ENCODE measurements around the gene GPATCH1.
A peak's percentile ranks its signal among the peaks of the same experiment; 100 is the strongest.

GPATCH1 gene

DNA sequence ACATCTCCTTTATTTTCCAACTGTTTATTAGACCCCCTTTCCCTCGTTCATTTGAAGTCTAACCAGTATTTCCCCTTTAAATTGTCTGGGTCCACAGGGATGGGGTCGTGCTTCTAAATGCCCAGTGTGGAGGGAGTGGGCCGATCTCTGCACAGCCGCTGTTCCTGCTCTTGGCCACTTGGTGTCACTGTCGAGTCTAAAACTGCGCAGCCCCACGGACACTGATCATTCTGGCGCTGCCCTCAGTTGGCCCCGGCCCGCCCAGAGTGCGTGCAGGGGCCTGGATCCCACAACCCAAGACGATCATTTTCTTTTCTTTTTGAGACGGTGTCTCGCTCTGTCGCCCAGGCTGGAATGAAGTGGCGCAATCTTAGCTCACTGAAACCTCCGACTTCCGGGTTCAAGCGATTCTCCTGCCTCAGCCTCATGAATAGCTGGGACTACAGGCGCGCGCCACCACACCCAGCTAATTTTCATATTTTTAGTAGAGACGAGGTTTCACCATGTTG lies 63.0 kb downstream of the GPATCH1 start (continued):
- TF ChIP-seq, protein P1, sequence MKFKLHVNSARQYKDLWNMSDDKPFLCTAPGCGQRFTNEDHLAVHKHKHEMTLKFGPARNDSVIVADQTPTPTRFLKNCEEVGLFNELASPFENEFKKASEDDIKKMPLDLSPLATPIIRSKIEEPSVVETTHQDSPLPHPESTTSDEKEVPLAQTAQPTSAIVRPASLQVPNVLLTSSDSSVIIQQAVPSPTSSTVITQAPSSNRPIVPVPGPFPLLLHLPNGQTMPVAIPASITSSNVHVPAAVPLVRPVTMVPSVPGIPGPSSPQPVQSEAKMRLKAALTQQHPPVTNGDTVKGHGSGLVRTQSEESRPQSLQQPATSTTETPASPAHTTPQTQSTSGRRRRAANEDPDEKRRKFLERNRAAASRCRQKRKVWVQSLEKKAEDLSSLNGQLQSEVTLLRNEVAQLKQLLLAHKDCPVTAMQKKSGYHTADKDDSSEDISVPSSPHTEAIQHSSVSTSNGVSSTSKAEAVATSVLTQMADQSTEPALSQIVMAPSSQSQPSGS (tag by site-specific recombination; IDR thresholded peaks at IDR 0.05; ENCODE audit: low read depth), result no peak
- TF ChIP-seq ZIC2 (tag by site-specific recombination; IDR thresholded peaks at IDR 0.05), result 0 out of 2 replicates have a peak, but pooled peaks have one; percentile 11
- TF ChIP-seq PBX3 (CRISPR knock-in tag; IDR thresholded peaks at IDR 0.05), result no peak
- no peak for TF ChIP-seq ZBTB1 (tag by site-specific recombination; IDR thresholded peaks at IDR 0.05)
- no peak for TF ChIP-seq ZNF19 (tag by site-specific recombination; IDR thresholded peaks at IDR 0.05; ENCODE audit: low read depth)
- no peak for TF ChIP-seq ZBTB49 (tag by site-specific recombination; IDR thresholded peaks at IDR 0.05; ENCODE audit: low read depth)
- no peak for TF ChIP-seq ZNF398 (tag by site-specific recombination; IDR thresholded peaks at IDR 0.05)
- peak; percentile 100 for TF ChIP-seq ZNF341 (tag by site-specific recombination; IDR thresholded peaks at IDR 0.05; ENCODE audit: low read depth)
- TF ChIP-seq, protein P2, sequence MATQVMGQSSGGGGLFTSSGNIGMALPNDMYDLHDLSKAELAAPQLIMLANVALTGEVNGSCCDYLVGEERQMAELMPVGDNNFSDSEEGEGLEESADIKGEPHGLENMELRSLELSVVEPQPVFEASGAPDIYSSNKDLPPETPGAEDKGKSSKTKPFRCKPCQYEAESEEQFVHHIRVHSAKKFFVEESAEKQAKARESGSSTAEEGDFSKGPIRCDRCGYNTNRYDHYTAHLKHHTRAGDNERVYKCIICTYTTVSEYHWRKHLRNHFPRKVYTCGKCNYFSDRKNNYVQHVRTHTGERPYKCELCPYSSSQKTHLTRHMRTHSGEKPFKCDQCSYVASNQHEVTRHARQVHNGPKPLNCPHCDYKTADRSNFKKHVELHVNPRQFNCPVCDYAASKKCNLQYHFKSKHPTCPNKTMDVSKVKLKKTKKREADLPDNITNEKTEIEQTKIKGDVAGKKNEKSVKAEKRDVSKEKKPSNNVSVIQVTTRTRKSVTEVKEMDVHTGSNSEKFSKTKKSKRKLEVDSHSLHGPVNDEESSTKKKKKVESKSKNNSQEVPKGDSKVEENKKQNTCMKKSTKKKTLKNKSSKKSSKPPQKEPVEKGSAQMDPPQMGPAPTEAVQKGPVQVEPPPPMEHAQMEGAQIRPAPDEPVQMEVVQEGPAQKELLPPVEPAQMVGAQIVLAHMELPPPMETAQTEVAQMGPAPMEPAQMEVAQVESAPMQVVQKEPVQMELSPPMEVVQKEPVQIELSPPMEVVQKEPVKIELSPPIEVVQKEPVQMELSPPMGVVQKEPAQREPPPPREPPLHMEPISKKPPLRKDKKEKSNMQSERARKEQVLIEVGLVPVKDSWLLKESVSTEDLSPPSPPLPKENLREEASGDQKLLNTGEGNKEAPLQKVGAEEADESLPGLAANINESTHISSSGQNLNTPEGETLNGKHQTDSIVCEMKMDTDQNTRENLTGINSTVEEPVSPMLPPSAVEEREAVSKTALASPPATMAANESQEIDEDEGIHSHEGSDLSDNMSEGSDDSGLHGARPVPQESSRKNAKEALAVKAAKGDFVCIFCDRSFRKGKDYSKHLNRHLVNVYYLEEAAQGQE (tag by site-specific recombination; IDR thresholded peaks at IDR 0.05), result no peak
- TF ChIP-seq ZFHX2 (tag by site-specific recombination; conservative IDR thresholded peaks at IDR 0.05), result peak; percentile 59
- peak; percentile 67 for TF ChIP-seq ZBTB17 (tag by site-specific recombination; IDR thresholded peaks at IDR 0.05)
- no peak for TF ChIP-seq ZNF394 (tag by site-specific recombination; IDR thresholded peaks at IDR 0.05; ENCODE audit: borderline replicate concordance)
- TF ChIP-seq KLF9 (tag by site-specific recombination; IDR thresholded peaks at IDR 0.05; ENCODE audit: low read depth), result no peak
- no peak for TF ChIP-seq ZNF202 (tag by site-specific recombination; IDR thresholded peaks at IDR 0.05; ENCODE audit: borderline replicate concordance)
- no peak for TF ChIP-seq ZNF596 (tag by site-specific recombination; IDR thresholded peaks at IDR 0.05)
- no peak for TF ChIP-seq ZNF544 (tag by site-specific recombination; IDR thresholded peaks at IDR 0.05)
- TF ChIP-seq ZNF571 (tag by site-specific recombination; IDR thresholded peaks at IDR 0.05), result no peak
- TF ChIP-seq ZNF549 (tag by site-specific recombination; IDR thresholded peaks at IDR 0.05), result no peak
- TF ChIP-seq KLF8 (tag by site-specific recombination; IDR thresholded peaks at IDR 0.05), result peak; percentile 34; the same call in 1 of the 2 replicates
- TF ChIP-seq SP7 (tag by site-specific recombination; IDR thresholded peaks at IDR 0.05), result peak; percentile 57
- TF ChIP-seq WT1 (tag by site-specific recombination; IDR thresholded peaks at IDR 0.05), result no peak
- peak; percentile 56; the same call in 1 of the 2 replicates for TF ChIP-seq ZNF324 (tag by site-specific recombination; IDR thresholded peaks at IDR 0.05)
- no peak for TF ChIP-seq ZNF223 (tag by site-specific recombination; IDR thresholded peaks at IDR 0.05)
- TF ChIP-seq ZBTB8A (tag by site-specific recombination; IDR thresholded peaks at IDR 0.05), result no peak
- TF ChIP-seq ZNF843 (tag by site-specific recombination; IDR thresholded peaks at IDR 0.05), result no peak
- TF ChIP-seq ZNF391 (tag by site-specific recombination; IDR thresholded peaks at IDR 0.05; ENCODE audit: borderline replicate concordance, low read depth), result peak; percentile 60; the same call in 1 of the 2 replicates
- no peak for TF ChIP-seq ZNF529 (tag by site-specific recombination; IDR thresholded peaks at IDR 0.05; ENCODE audit: insufficient replicate concordance)
- TF ChIP-seq ZNF140 (tag by site-specific recombination; IDR thresholded peaks at IDR 0.05), result no peak
- peak; percentile 74 for TF ChIP-seq KLF17 (tag by site-specific recombination; IDR thresholded peaks at IDR 0.05)
- TF ChIP-seq ZBTB7A (tag by site-specific recombination; IDR thresholded peaks at IDR 0.05; ENCODE audit: low read depth), result no peak
